Natural killer cell (primary cell): ENCODE measurements around the gene OR2T35. TPM values are rescaled to one million over a fixed set of nuclear protein-coding genes. Genes with fewer than 3 reads are reported as not detected.

Source experiments
- ATAC-seq, 3 donors: fragments of 150-1000 bp in 2 of 3; fragments of 200-7000 bp in 1 of 3; cut with Tn5 transposase; 1 replicate in 1 of 3; 2 replicates in 2 of 3; pipeline ENCODE4 v1.10.0; 2021; ENCODE audit warnings: mild to moderate bottlenecking in 2 of 3, moderate library complexity in 2 of 3
- DNase-seq, 2 donors: peaks; one replicate each; pipeline versions ENCODE4 v3.0.0 to v3.0.0-alpha.2; 2013 to 2021; ENCODE audit warnings: mixed read lengths in 1 of 2
- H3K27ac ChIP-seq: one replicate; pipeline ENCODE4 v1.5.1; 2013; ENCODE audit warnings: mild to moderate bottlenecking, low read length
- H3K27me3 ChIP-seq: one replicate; pipeline ENCODE4 v1.6.1; 2013; ENCODE audit warnings: low read length; ENCODE audit not compliant: control insufficient read depth, insufficient read depth
- H3K36me3 ChIP-seq: one replicate; pipeline ENCODE4 v1.6.1; 2013; ENCODE audit warnings: low read length; ENCODE audit not compliant: control insufficient read depth, insufficient read depth
- H3K4me1 ChIP-seq: one replicate; pipeline ENCODE4 v1.6.1; 2013; ENCODE audit warnings: low read length; ENCODE audit not compliant: control insufficient read depth, insufficient read depth
- H3K4me3 ChIP-seq: one replicate; pipeline ENCODE4 v1.5.1; 2013; ENCODE audit warnings: low read length
- H3K9me3 ChIP-seq: one replicate; pipeline ENCODE4 v1.6.1; 2013; ENCODE audit warnings: low read length; ENCODE audit not compliant: control insufficient read depth, insufficient read depth
- H3K27ac Mint-ChIP-seq, 2 donors: one replicate each; pipeline ENCODE4 v1.8.0; 2022; ENCODE audit warnings: mild to moderate bottlenecking in 2 of 2, mixed read lengths in 2 of 2, moderate library complexity in 1 of 2
- H3K27me3 Mint-ChIP-seq, 2 donors: one replicate each; pipeline ENCODE4 v1.8.0; 2022; ENCODE audit warnings: low read depth in 2 of 2, mixed read lengths in 2 of 2
- H3K36me3 Mint-ChIP-seq: one replicate; pipeline ENCODE4 v1.8.0; 2022; ENCODE audit warnings: mixed read lengths
- H3K4me1 Mint-ChIP-seq, 2 donors: one replicate each; pipeline ENCODE4 v1.8.0; 2022; ENCODE audit warnings: mixed read lengths in 2 of 2
- H3K4me3 Mint-ChIP-seq: one replicate; pipeline ENCODE4 v1.8.0; 2022; ENCODE audit warnings: mild to moderate bottlenecking, moderate library complexity, mixed read lengths
- H3K9me3 Mint-ChIP-seq, 2 donors: one replicate each; pipeline ENCODE4 v1.8.0; 2022; ENCODE audit warnings: mixed read lengths in 2 of 2
- CTCF ChIP-seq: fragments of 200-600 bp; IDR thresholded peaks from one replicate; pipeline ENCODE4 v1.8.0; 2022; ENCODE audit warnings: antibody characterized with exemption
- WGBS: methylation state at CpG from one replicate; pipeline ENCODE4 v1.1.7; 2013; ENCODE audit warnings: missing lambda C conversion rate; ENCODE audit not compliant: insufficient coverage; 5-methylcytosine and 5-hydroxymethylcytosine counted together
- intact Hi-C: fragments of 100-400 bp; cut with micrococcal nuclease; formaldehyde crosslinking; loops from one replicate; pipeline ENCODE4 v1.14.2; 2022
- total RNA-seq, 4 donors: library from RNA; stranded (reverse); fragments of 120-200 nt in 1 of 4; gene quantifications; one replicate each; pipeline versions ENCODE4 v1.2.3 to v1.2.4, GENCODE V29; 2013 to 2022

OR2T35 gene
- total RNA-seq, 3 donors from 2014 or later (not counting 1 experiment from before 2014, with no cell fraction given) = not detected

GRCh38 chr1:248610301-248610700 lies 34.8 kb downstream of the OR2T35 start:
- WGBS = 42% methylated on average over 2 of the region's 3 CpGs
- no peaks in the 10 kb centered on the region for H3K9me3 Mint-ChIP-seq
- no peak for TF ChIP-seq CTCF
- Histone ChIP-seq H3K9me3 (no peaks in the 10 kb centered on the region), H3K36me3 (no peaks in the 10 kb centered on the region), H3K4me3 (no peak overlapping the region), H3K27ac (no peak overlapping the region), H3K27me3 (no peaks in the 10 kb centered on the region), H3K4me1 (no peaks in the 10 kb centered on the region)
- ATAC-seq (no peak), DNase-seq (no peak)
- no peaks in the 10 kb centered on the region for H3K36me3 Mint-ChIP-seq
- intact Hi-C loops = no loop called here
- H3K4me1 Mint-ChIP-seq = no peaks in the 10 kb centered on the region
- H3K4me3 Mint-ChIP-seq = no peak overlapping the region
- H3K27me3 Mint-ChIP-seq = peaks cover 2 to 15% of the 10 kb centered on the region in 2 donors
- no peak overlapping the region for H3K27ac Mint-ChIP-seq

- 80% methylated on average over 8 of the region's 8 CpGs for WGBS
- Mint-ChIP-seq H3K27me3 (peaks cover 0 to 7% of the 10 kb centered on the region in 2 donors), H3K4me3 (no peak overlapping the region), H3K27ac (no peak overlapping the region), H3K36me3 (no peaks in the 10 kb centered on the region), H3K4me1 (no peaks in the 10 kb centered on the region), H3K9me3 (no peaks in the 10 kb centered on the region)
- no peaks in the 10 kb centered on the region for H3K27me3 ChIP-seq
- DNase-seq (no peak), ATAC-seq (no peak)
- H3K27ac ChIP-seq = no peak overlapping the region
- no peak overlapping the region for H3K4me3 ChIP-seq
- no peaks in the 10 kb centered on the region for H3K36me3 ChIP-seq
- no peaks in the 10 kb centered on the region for H3K9me3 ChIP-seq
- no peak for TF ChIP-seq CTCF
- H3K4me1 ChIP-seq = no peaks in the 10 kb centered on the region
- intact Hi-C loops = no loop called here
Observed at GRCh38 chr1:248599396-248599795, 45.7 kb downstream of the OR2T35 start.

- H3K27ac Mint-ChIP-seq = no peak within 1 kb of the TSS
- Histone ChIP-seq H3K36me3 (no peaks in the 10 kb centered on the region), H3K4me3 (no peak within 1 kb of the TSS), H3K27ac (no peak within 1 kb of the TSS), H3K9me3 (no peaks in the 10 kb centered on the region), H3K27me3 (no peaks in the 10 kb centered on the region), H3K4me1 (no peaks in the 10 kb centered on the region)
- no peak for TF ChIP-seq CTCF
- ATAC-seq = no peak
- 92% methylated on average over 6 of the region's 6 CpGs for WGBS
- no peak for DNase-seq
- H3K4me3 Mint-ChIP-seq = no peak within 1 kb of the TSS
- H3K36me3 Mint-ChIP-seq = no peaks in the 10 kb centered on the region
- peaks cover 0 to 7% of the 10 kb centered on the region in 2 donors for H3K27me3 Mint-ChIP-seq
- intact Hi-C loops = no loop called here
- H3K9me3 Mint-ChIP-seq = no peaks in the 10 kb centered on the region
- no peaks in the 10 kb centered on the region for H3K4me1 Mint-ChIP-seq
Observed at GRCh38 chr1:248597589-248597988, 47.5 kb downstream of the OR2T35 start, which contains the start of gene OR2T10. Gene OR2T10 (minus strand): TSS chr1:248597700. CDS start chr1:248593768, 3,932 bp downstream.

GRCh38 chr1:248596615-248597014 lies 48.5 kb downstream of the OR2T35 start:
- no peak overlapping the region for H3K4me3 Mint-ChIP-seq
- intact Hi-C loops = no loop called here

More at GRCh38 chr1:248596615-248597014, 48.5 kb downstream of the OR2T35 start:
- Mint-ChIP-seq H3K27me3 (no peaks in the 10 kb centered on the region), H3K36me3 (no peaks in the 10 kb centered on the region), H3K4me1 (no peaks in the 10 kb centered on the region), H3K27ac (no peak overlapping the region), H3K9me3 (no peaks in the 10 kb centered on the region)
- DNase-seq (no peak), ATAC-seq (no peak)
- Histone ChIP-seq H3K9me3 (no peaks in the 10 kb centered on the region), H3K4me1 (no peaks in the 10 kb centered on the region), H3K27ac (no peak overlapping the region), H3K27me3 (no peaks in the 10 kb centered on the region), H3K36me3 (no peaks in the 10 kb centered on the region), H3K4me3 (no peak overlapping the region)
- WGBS = 95% methylated on average over 2 of the region's 2 CpGs
- TF ChIP-seq CTCF = no peak
